Right atrium auricular region (tissue), 2 donors: Measurements from ENCODE around the gene RAD50. TPM values are rescaled to one million over a fixed set of nuclear protein-coding genes. Genes with fewer than 3 reads are reported as not detected.

ENCODE experiments used
- DNase-seq: peaks from one replicate; pipeline ENCODE4 v3.0.0-alpha.2; 2019; ENCODE audit warnings: low spot score
- H3K27ac ChIP-seq, 2 donors: fragments of 200-600 bp; sonication (generic); 1 replicate in 1 of 2; 2 replicates in 1 of 2; pipeline ENCODE4 v1.5.1; 2016 to 2019
- H3K27me3 ChIP-seq, 2 donors: fragments of 200-600 bp; sonication (generic); one replicate each; pipeline versions ENCODE4 v1.5.1 to v1.6.0; 2017 to 2019
- H3K36me3 ChIP-seq: fragments of 200-600 bp; sonication (generic); one replicate; pipeline ENCODE4 v1.5.1; 2016
- H3K4me1 ChIP-seq, 2 donors: fragments of 200-600 bp; sonication (generic); one replicate each; pipeline versions ENCODE4 v1.5.1 to v1.6.0; 2017 to 2019
- H3K4me3 ChIP-seq, 2 donors: fragments of 200-600 bp; sonication (generic); 1 replicate in 1 of 2; 2 replicates in 1 of 2; pipeline ENCODE4 v1.5.1; 2017 to 2019; ENCODE audit warnings: mild to moderate bottlenecking in 1 of 2, moderate library complexity in 1 of 2
- H3K9me3 ChIP-seq, 2 donors: fragments of 200-600 bp; sonication (generic); one replicate each; pipeline ENCODE4 v1.5.1; 2019
- total RNA-seq, 2 donors: library from RNA; depleted of rRNA; stranded (reverse); fragments of >200 nt; gene quantifications; one replicate each; pipeline ENCODE4 v1.1.0, GENCODE V29; 2016
- TF ChIP-seq, protein P1 (sequence below), 2 donors: fragments of 200-600 bp; sonication (generic); IDR thresholded peaks; one replicate each; pipeline ENCODE4 v1.5.1; 2019; ENCODE audit warnings: antibody characterized with exemption in 2 of 2

Gene RAD50
- total RNA-seq, 2 donors from 2014 or later, result 11.5 to 18.6 TPM

DNA sequence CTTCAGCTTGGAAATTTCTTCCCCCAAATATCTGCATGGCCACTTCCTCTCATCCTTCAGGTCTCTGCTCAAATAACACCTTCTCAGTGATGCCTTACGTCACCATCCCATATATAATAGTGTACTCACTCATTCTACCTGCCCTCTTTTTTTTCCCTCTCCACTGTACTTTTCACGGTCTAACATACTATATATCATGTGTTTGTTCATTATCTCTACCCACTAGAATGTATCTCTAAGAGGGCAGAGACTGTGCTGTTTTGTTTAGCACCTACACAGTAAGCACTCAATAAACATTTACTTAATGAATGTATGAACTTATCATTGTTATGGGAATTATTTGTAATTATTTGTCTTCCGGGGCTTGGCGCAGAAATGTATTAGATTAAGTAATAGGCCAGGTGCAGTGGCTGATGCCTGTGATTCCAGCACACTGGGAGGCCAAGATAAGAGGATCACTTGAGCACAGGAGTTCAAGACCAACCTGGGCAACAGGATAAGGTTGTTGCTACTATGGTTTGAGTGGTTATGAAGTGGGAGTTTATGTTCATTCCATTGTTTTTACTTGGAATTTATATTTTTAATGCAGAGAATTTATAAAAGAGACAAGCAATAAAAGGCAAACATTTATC, 95.2 kb downstream of the RAD50 start:
- TF ChIP-seq, protein P1, sequence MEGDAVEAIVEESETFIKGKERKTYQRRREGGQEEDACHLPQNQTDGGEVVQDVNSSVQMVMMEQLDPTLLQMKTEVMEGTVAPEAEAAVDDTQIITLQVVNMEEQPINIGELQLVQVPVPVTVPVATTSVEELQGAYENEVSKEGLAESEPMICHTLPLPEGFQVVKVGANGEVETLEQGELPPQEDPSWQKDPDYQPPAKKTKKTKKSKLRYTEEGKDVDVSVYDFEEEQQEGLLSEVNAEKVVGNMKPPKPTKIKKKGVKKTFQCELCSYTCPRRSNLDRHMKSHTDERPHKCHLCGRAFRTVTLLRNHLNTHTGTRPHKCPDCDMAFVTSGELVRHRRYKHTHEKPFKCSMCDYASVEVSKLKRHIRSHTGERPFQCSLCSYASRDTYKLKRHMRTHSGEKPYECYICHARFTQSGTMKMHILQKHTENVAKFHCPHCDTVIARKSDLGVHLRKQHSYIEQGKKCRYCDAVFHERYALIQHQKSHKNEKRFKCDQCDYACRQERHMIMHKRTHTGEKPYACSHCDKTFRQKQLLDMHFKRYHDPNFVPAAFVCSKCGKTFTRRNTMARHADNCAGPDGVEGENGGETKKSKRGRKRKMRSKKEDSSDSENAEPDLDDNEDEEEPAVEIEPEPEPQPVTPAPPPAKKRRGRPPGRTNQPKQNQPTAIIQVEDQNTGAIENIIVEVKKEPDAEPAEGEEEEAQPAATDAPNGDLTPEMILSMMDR (IDR thresholded peaks at IDR 0.05), result no peak

GRCh38 chr5:132653716-132654115, 96.9 kb downstream of the RAD50 start:
- Histone ChIP-seq H3K36me3 (no peaks in the 10 kb centered on the region), H3K4me1 (peaks cover 0 to 13% of the 10 kb centered on the region in 2 donors), H3K27ac (no peak overlapping the region), H3K4me3 (no peak overlapping the region), H3K9me3 (peaks cover 0 to 4% of the 10 kb centered on the region in 2 donors), H3K27me3 (peaks cover 4 to 10% of the 10 kb centered on the region in 2 donors)
- TF ChIP-seq, protein P1 (IDR thresholded peaks at IDR 0.05), result no peak
- DNase-seq, result no peak

More for the DNA sequence above, 95.2 kb downstream of the RAD50 start:
- Histone ChIP-seq H3K36me3 (no peaks in the 10 kb centered on the region), H3K27ac (no peak overlapping the region), H3K9me3 (peaks cover 0 to 9% of the 10 kb centered on the region in 2 donors), H3K4me1 (peaks cover 0 to 13% of the 10 kb centered on the region in 2 donors), H3K27me3 (peaks cover 4 to 10% of the 10 kb centered on the region in 2 donors), H3K4me3 (no peak overlapping the region)
- DNase-seq, result no peak

DNA sequence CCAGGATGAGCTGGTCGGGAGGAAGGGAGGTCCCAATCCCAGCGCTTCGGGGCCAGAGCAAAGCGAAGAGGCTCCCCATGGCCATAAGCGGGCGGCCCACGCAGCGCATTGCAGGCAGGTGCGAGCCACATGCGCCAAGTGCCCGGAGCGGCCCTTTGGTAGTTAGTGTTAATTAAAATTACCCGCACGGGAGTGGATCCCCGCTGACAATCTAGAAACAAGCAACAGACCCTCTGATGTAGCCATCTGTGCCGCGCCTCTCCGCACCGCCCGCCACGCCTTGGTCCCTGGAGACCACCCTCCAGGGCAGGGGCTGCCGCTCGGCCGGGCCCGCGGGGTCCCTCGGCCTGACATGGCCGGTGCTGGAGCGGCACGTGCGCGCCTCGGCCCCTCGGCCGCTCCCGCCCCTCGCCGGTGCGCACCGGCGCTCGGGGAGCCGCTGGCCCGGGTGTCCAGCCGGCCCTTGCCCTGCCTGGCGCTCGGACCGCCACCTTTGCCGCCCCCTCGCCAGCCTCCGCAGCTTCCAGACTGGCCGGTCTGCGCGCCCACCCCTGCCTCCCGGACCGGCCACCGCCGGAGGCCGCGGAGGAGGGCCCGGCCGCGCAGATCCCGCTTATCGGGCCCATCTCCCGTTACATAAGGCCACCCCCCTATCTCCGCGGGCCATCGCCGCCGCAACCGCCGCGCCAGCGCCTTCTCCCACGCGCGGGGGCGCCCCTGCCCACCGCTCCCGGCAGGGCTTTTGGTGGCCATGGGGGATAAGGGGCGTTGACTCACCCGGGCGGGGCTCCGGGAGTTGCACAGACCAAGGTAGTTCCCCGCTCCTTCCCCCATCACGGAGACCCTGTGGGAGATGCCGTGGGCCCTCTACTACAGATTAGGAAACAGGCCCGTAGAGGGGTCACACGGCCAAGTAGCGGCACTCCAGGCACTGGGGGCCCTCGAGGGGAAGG, 99.3 kb downstream of the RAD50 start:
- DNase-seq, result no peak
- Histone ChIP-seq H3K27ac (no peak overlapping the region), H3K4me3 (peak overlapping the region; percentile 15 to 48), H3K36me3 (no peaks in the 10 kb centered on the region), H3K27me3 (peaks cover 4 to 10% of the 10 kb centered on the region in 2 donors), H3K9me3 (no peaks in the 10 kb centered on the region), H3K4me1 (peaks cover 0 to 13% of the 10 kb centered on the region in 2 donors)
- TF ChIP-seq, protein P1 (IDR thresholded peaks at IDR 0.05), result peak in 1 of 2 donors; percentile 21

DNA sequence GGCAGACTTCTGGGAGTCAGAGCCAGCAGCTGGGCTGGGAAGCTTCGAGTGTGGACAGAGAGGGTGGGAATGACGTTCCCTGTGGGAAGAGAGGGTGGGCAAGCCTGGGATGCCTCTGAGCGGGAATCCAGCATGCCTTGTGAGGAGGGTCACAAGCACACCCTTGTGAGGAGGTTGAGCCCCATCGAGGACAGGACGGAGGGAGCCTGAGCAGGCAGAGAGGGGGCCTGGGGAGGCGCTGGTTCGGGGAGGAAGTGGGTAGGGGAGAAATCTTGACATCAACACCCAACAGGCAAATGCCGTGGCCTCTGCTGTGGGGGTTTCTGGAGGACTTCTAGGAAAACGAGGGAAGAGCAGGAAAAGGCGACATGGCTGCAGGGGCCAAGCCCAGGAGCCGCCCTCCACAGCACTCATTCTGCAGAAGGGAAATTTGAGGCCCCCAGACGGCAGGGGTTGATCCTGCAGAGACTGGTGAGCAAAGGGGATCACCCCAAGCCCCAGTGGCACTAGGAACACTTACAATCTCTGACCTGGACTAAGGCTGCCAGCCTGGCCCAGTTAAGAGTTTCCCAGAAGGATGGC, 100.1 kb downstream of the RAD50 start:
- H3K4me3 ChIP-seq, result peak overlapping the region in 1 of 2 donors; percentile 48

GRCh38 chr5:132657676-132658380, 101.1 kb downstream of the RAD50 start, which contains the start of gene IL13:
TSS of gene IL13 (plus strand) at chr5:132658173. CDS start at chr5:132658187, 14 bp downstream.
- H3K36me3 ChIP-seq, result no peaks in the 10 kb centered on the region
- no peak within 1 kb of the TSS for H3K4me3 ChIP-seq
- H3K4me1 ChIP-seq, result peaks cover 0 to 13% of the 10 kb centered on the region in 2 donors
- H3K9me3 ChIP-seq, result no peaks in the 10 kb centered on the region
- TF ChIP-seq, protein P1 (IDR thresholded peaks at IDR 0.05), result no peak
- H3K27me3 ChIP-seq, result peaks cover 4 to 10% of the 10 kb centered on the region in 2 donors
- no peak within 1 kb of the TSS for H3K27ac ChIP-seq
- DNase-seq, result no peak

More for the DNA sequence above, 100.1 kb downstream of the RAD50 start:
- Histone ChIP-seq H3K27ac (no peak overlapping the region), H3K27me3 (peaks cover 4 to 10% of the 10 kb centered on the region in 2 donors), H3K36me3 (no peaks in the 10 kb centered on the region), H3K9me3 (no peaks in the 10 kb centered on the region), H3K4me1 (peaks cover 0 to 13% of the 10 kb centered on the region in 2 donors)
- no peak for DNase-seq
- TF ChIP-seq, protein P1 (IDR thresholded peaks at IDR 0.05), result no peak
